Karpas-422 (cell line): ENCODE data around the gene LY6G5B. TPM values are rescaled to one million over a fixed set of nuclear protein-coding genes. Genes with fewer than 3 reads are reported as not detected.

Source experiments
- DNase-seq: peaks from one replicate; pipeline ENCODE4 v3.0.0-alpha.2; 2015
- H2AFZ ChIP-seq: fragments of 200-600 bp; sonication (generic); 2 replicates; pipeline ENCODE4 v1.6.1; 2014; ENCODE audit warnings: antibody characterized with exemption, low read length, mixed read lengths
- H3K27ac ChIP-seq: fragments of 200-600 bp; sonication (generic); 2 replicates; pipeline ENCODE4 v1.5.1; 2014; ENCODE audit warnings: mild to moderate bottlenecking, low read length, moderate library complexity
- H3K27me3 ChIP-seq: fragments of 200-600 bp; sonication (generic); 2 replicates; pipeline ENCODE4 v1.6.1; 2014; ENCODE audit warnings: low read length, mixed read lengths
- H3K36me3 ChIP-seq: fragments of 200-600 bp; sonication (generic); 2 replicates; pipeline ENCODE4 v1.6.1; 2014; ENCODE audit warnings: low read length, mixed read lengths; ENCODE audit not compliant: insufficient read depth
- H3K4me1 ChIP-seq: fragments of 200-600 bp; sonication (generic); 2 replicates; pipeline ENCODE4 v1.6.1; 2014; ENCODE audit warnings: mild to moderate bottlenecking, low read length, mixed read lengths
- H3K4me2 ChIP-seq: fragments of 200-600 bp; sonication (generic); 2 replicates; pipeline ENCODE4 v1.6.1; 2014; ENCODE audit warnings: low read length, low read depth, mild to moderate bottlenecking; ENCODE audit not compliant: poor library complexity, severe bottlenecking
- H3K4me3 ChIP-seq: fragments of 200-600 bp; sonication (generic); 2 replicates; pipeline ENCODE4 v1.5.1; 2014; ENCODE audit warnings: mild to moderate bottlenecking, antibody characterized with exemption, low read length, mixed read lengths
- H3K79me2 ChIP-seq: fragments of 200-600 bp; sonication (generic); 2 replicates; pipeline ENCODE4 v1.6.1; 2014; ENCODE audit warnings: mild to moderate bottlenecking, low read length, mixed read lengths
- H3K9ac ChIP-seq: fragments of 200-600 bp; sonication (generic); 2 replicates; pipeline ENCODE4 v1.6.0; 2014; ENCODE audit warnings: low read length
- H3K9me2 ChIP-seq: fragments of 200-600 bp; sonication (generic), shearing (Covaris generic); replicated peaks from 2 replicates; pipeline ENCODE4 v1.6.0; 2014; ENCODE audit warnings: mild to moderate bottlenecking, low read length, moderate library complexity; ENCODE audit not compliant: insufficient read depth
- H3K9me3 ChIP-seq: fragments of 300-700, 200-600 bp; sonication (generic); 2 replicates; pipeline ENCODE4 v1.6.1; 2014; ENCODE audit warnings: low read length, mixed read lengths
- H4K20me1 ChIP-seq: fragments of 200-600 bp; sonication (generic); 2 replicates; pipeline ENCODE4 v1.6.1; 2014; ENCODE audit warnings: mild to moderate bottlenecking, antibody characterized with exemption, low read length, low read depth; ENCODE audit not compliant: insufficient read depth
- total RNA-seq: library from RNA; depleted of rRNA; stranded (reverse); fragments of >200 nt; shearing (Covaris generic); gene quantifications from 2 replicates; pipeline ENCODE4 v1.2.3, GENCODE V29; 2014; ENCODE audit warnings: low replicate concordance

Gene LY6G5B
- total RNA-seq, 1 experiment from 2014 or later = 7.3 TPM

- peak overlapping the region; percentile 81 for H3K9ac ChIP-seq
- DNase-seq = no peak
- no peaks in the 10 kb centered on the region for H3K9me2 ChIP-seq
- peak overlapping the region; percentile 75 for H3K4me2 ChIP-seq
- H3K4me3 ChIP-seq = peak overlapping the region; percentile 74; the same call in 1 of the 2 replicates
- no peaks in the 10 kb centered on the region for H3K9me3 ChIP-seq
- peaks cover 49% of the 10 kb centered on the region for H3K79me2 ChIP-seq
- 0 out of 2 replicates have a peak, but pooled peaks cover under 1% of the 10 kb centered on the region for H3K36me3 ChIP-seq
- no peak overlapping the region for H3K27ac ChIP-seq
- H3K27me3 ChIP-seq = no peaks in the 10 kb centered on the region
- H3K4me1 ChIP-seq = peaks cover 39% of the 10 kb centered on the region
- no peak overlapping the region for H2AFZ ChIP-seq
- no peaks in the 10 kb centered on the region for H4K20me1 ChIP-seq
These were observed 11.6 kb upstream of the LY6G5B start for GRCh38 chr6:31658158-31658688.

- peak overlapping the region; percentile 74 for H3K4me3 ChIP-seq
- no peak overlapping the region for H2AFZ ChIP-seq
- H3K36me3 ChIP-seq = 0 out of 2 replicates have a peak, but pooled peaks cover 3% of the 10 kb centered on the region
- H3K27me3 ChIP-seq = no peaks in the 10 kb centered on the region
- H3K4me2 ChIP-seq = peak overlapping the region; percentile 75
- peak overlapping the region; percentile 73; the same call in 1 of the 2 replicates for H3K27ac ChIP-seq
- H3K9me2 ChIP-seq = no peaks in the 10 kb centered on the region
- peaks cover 42% of the 10 kb centered on the region for H3K4me1 ChIP-seq
- peaks cover 57% of the 10 kb centered on the region for H3K79me2 ChIP-seq
- peak overlapping the region; percentile 81 for H3K9ac ChIP-seq
- DNase-seq = no peak
- no peaks in the 10 kb centered on the region for H3K9me3 ChIP-seq
- H4K20me1 ChIP-seq = no peaks in the 10 kb centered on the region
These were observed 10.7 kb upstream of the LY6G5B start for GRCh38 chr6:31658983-31659648.

GRCh38 chr6:31659649-31660380 lies 10.0 kb upstream of the LY6G5B start:
- Histone ChIP-seq H3K9ac (peak overlapping the region; percentile 81), H3K27me3 (no peaks in the 10 kb centered on the region), H3K27ac (peak overlapping the region; percentile 73), H4K20me1 (no peaks in the 10 kb centered on the region), H3K36me3 (0 out of 2 replicates have a peak, but pooled peaks cover 3% of the 10 kb centered on the region), H3K9me2 (no peaks in the 10 kb centered on the region), H3K79me2 (peaks cover 59% of the 10 kb centered on the region), H3K4me2 (peak overlapping the region; percentile 75), H2AFZ (no peak overlapping the region), H3K4me1 (peaks cover 45% of the 10 kb centered on the region), H3K9me3 (no peaks in the 10 kb centered on the region), H3K4me3 (peak overlapping the region; percentile 74)
- peak; percentile 81 for DNase-seq

GRCh38 chr6:31660381-31661261 lies 9.2 kb upstream of the LY6G5B start, which contains the start of gene C6orf47:
Gene C6orf47 (minus strand): TSS chr6:31660778. CDS start chr6:31659947, 831 bp downstream.
- H3K27me3 ChIP-seq = no peaks in the 10 kb centered on the region
- H3K4me3 ChIP-seq = peak within 1 kb of the TSS; percentile 74
- H3K9me3 ChIP-seq = no peaks in the 10 kb centered on the region
- DNase-seq = peak; percentile 93
- H3K4me1 ChIP-seq = peaks cover 45% of the 10 kb centered on the region
- H2AFZ ChIP-seq = 0 out of 2 replicates have a peak within 1 kb of the TSS, but pooled peaks have one; percentile 27
- peaks cover 55% of the 10 kb centered on the region for H3K79me2 ChIP-seq
- H3K27ac ChIP-seq = peak within 1 kb of the TSS; percentile 73
- peak within 1 kb of the TSS; percentile 81 for H3K9ac ChIP-seq
- no peaks in the 10 kb centered on the region for H4K20me1 ChIP-seq
- H3K36me3 ChIP-seq = 0 out of 2 replicates have a peak, but pooled peaks cover 3% of the 10 kb centered on the region
- H3K9me2 ChIP-seq = no peaks in the 10 kb centered on the region
- peak within 1 kb of the TSS; percentile 75 for H3K4me2 ChIP-seq

GRCh38 chr6:31661262-31662123 lies 8.3 kb upstream of the LY6G5B start:
- Histone ChIP-seq H4K20me1 (peaks cover 2% of the 10 kb centered on the region; the same call in 1 of the 2 replicates), H3K27ac (peak overlapping the region; percentile 73; the same call in 1 of the 2 replicates), H2AFZ (no peak overlapping the region), H3K9me2 (no peaks in the 10 kb centered on the region), H3K36me3 (0 out of 2 replicates have a peak, but pooled peaks cover 3% of the 10 kb centered on the region), H3K4me3 (peak overlapping the region; percentile 74), H3K27me3 (no peaks in the 10 kb centered on the region), H3K4me2 (peak overlapping the region; percentile 75), H3K9me3 (no peaks in the 10 kb centered on the region), H3K4me1 (peaks cover 46% of the 10 kb centered on the region), H3K79me2 (peaks cover 56% of the 10 kb centered on the region), H3K9ac (peak overlapping the region; percentile 81; the same call in 1 of the 2 replicates)
- peak; percentile 45 for DNase-seq

GRCh38 chr6:31662124-31662723 lies 7.6 kb upstream of the LY6G5B start:
- no peaks in the 10 kb centered on the region for H3K9me2 ChIP-seq
- peaks cover 62% of the 10 kb centered on the region for H3K79me2 ChIP-seq
- no peaks in the 10 kb centered on the region for H3K9me3 ChIP-seq
- peaks cover 3% of the 10 kb centered on the region; the same call in 1 of the 2 replicates for H3K36me3 ChIP-seq
- no peak overlapping the region for H3K4me2 ChIP-seq
- H4K20me1 ChIP-seq = peaks cover 5% of the 10 kb centered on the region; the same call in 1 of the 2 replicates
- no peaks in the 10 kb centered on the region for H3K27me3 ChIP-seq
- no peak overlapping the region for H3K9ac ChIP-seq
- DNase-seq = no peak
- H3K4me1 ChIP-seq = peaks cover 53% of the 10 kb centered on the region
- H3K27ac ChIP-seq = no peak overlapping the region
- H2AFZ ChIP-seq = no peak overlapping the region
- H3K4me3 ChIP-seq = no peak overlapping the region
